ENCODE measurements around the gene STPG4. TPM values are rescaled to one million over a fixed set of nuclear protein-coding genes. Genes with fewer than 3 reads are reported as not detected.
"Not testable (repeated sequence)": the region's sequence is repeated elsewhere in the genome, so short reads cannot be mapped to it uniquely, and the experiment has no call there.

STPG4 gene
- total RNA-seq, 8 experiments from 2014 or later = 0.22 to 1.5 (median 0.50) TPM; not detected in 1

GRCh38 chr2:47186351-47186750 lies 31.2 kb upstream of the STPG4 start:
- in situ Hi-C loops (cut with MboI; ENCODE audit: low pct_unique_long_range_greater_than_20kb in 2 of 9, low sequenced_read_pairs in 9 of 9, unreplicated experiment in 9 of 9) = no loop called here
- 33 to 90% (median 77%) methylated on average over 1 to 2 of the region's 2 CpGs; no CpG with 5 or more reads in 3 of the 10 experiments for WGBS, 10 experiments
- Histone ChIP-seq H3K4me1 (replicated peaks in 1 of 2) (peaks cover 26 to 42% of the 10 kb centered on the region in 2 donors), H3K4me3 (no peak overlapping the region), H3K27ac (no peak overlapping the region)
- ATAC-seq (replicated peaks in 6 of 8) = no peak

DNA sequence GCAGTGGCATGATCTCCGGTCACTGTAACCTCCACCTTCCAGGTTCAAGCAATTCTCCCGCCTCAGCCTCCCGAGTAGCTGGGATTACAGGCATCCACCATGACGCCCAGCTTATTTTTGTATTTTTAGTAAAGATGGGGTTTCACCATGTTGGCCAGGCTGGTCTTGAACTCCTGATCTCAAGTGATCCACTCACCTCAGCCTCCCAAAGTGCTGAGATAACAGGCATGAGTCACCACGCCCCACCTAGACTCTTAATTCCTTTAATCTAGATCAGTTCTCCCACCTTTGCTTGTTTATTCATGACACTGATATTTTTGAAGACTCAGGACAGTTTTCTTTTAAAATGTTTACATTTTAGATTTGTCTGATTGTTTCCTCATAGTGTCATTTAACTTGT lies 30.0 kb upstream of the STPG4 start:
- H3K4me1 ChIP-seq (replicated peaks in 1 of 2) = peaks cover 17 to 29% of the 10 kb centered on the region in 2 donors
- WGBS, 10 experiments = 25 to 100% (median 91%) methylated on average over 2 to 5 of the region's 5 CpGs; no CpG with 5 or more reads in 5 of the 10 experiments
- H3K4me3 ChIP-seq; in situ Hi-C loops (cut with MboI; ENCODE audit: low pct_unique_long_range_greater_than_20kb in 2 of 9, low sequenced_read_pairs in 9 of 9, unreplicated experiment in 9 of 9); H3K27ac ChIP-seq; ATAC-seq (replicated peaks in 6 of 8): not testable (repeated sequence)

DNA sequence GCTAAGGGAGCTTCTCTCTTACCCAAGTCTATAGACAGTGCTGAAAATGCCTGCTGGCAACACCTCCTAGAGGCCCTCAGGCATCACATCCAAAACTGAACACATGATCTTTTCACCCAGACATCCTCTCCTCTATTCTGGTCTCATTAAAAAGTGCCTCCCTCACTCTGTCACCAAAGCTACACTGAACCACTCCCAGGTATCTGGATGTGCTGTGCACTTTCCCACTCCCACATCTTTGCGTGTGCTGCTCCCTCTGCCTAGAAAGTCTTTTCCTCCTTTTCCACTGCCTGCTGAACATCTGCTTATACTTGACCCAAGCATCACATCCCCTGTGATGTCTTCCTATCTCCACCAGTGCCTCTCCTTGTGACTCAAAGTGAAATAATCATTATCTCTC lies 26.1 kb upstream of the STPG4 start:
- H3K4me3 ChIP-seq = no peak overlapping the region
- in situ Hi-C loops (cut with MboI; ENCODE audit: low pct_unique_long_range_greater_than_20kb in 2 of 9, low sequenced_read_pairs in 9 of 9, unreplicated experiment in 9 of 9) = no loop called here
- no peak for ATAC-seq (replicated peaks in 6 of 8)
- 83 to 100% (median 100%) methylated on average over 1 of the region's 1 CpG; no CpG with 5 or more reads in 6 of the 10 experiments for WGBS, 10 experiments
- peaks cover 27 to 29% of the 10 kb centered on the region in 2 donors for H3K4me1 ChIP-seq (replicated peaks in 1 of 2)
- no peak overlapping the region for H3K27ac ChIP-seq

- Histone ChIP-seq H3K27ac (no peak overlapping the region), H3K4me3 (no peak overlapping the region), H3K4me1 (replicated peaks in 1 of 2) (peaks cover 26 to 28% of the 10 kb centered on the region in 2 donors)
- 20 to 100% (median 70%) methylated on average over 1 of the region's 1 CpG; no CpG with 5 or more reads in 4 of the 10 experiments for WGBS, 10 experiments
- in situ Hi-C loops (cut with MboI; ENCODE audit: low pct_unique_long_range_greater_than_20kb in 2 of 9, low sequenced_read_pairs in 9 of 9, unreplicated experiment in 9 of 9) = no loop called here
- ATAC-seq (replicated peaks in 6 of 8) = no peak
Observed at GRCh38 chr2:47180531-47180930, 25.4 kb upstream of the STPG4 start.

GRCh38 chr2:47179388-47179787 lies 24.3 kb upstream of the STPG4 start:
- no peak for ATAC-seq (replicated peaks in 6 of 8)
- no peak overlapping the region for H3K27ac ChIP-seq
- WGBS, 10 experiments = 94 to 100% (median 100%) methylated on average over 1 to 6 of the region's 6 CpGs; no CpG with 5 or more reads in 5 of the 10 experiments
- H3K4me1 ChIP-seq (replicated peaks in 1 of 2) = peaks cover 26% of the 10 kb centered on the region in 2 donors
- in situ Hi-C loops (cut with MboI; ENCODE audit: low pct_unique_long_range_greater_than_20kb in 2 of 9, low sequenced_read_pairs in 9 of 9, unreplicated experiment in 9 of 9) = no loop called here
- no peak overlapping the region for H3K4me3 ChIP-seq

DNA sequence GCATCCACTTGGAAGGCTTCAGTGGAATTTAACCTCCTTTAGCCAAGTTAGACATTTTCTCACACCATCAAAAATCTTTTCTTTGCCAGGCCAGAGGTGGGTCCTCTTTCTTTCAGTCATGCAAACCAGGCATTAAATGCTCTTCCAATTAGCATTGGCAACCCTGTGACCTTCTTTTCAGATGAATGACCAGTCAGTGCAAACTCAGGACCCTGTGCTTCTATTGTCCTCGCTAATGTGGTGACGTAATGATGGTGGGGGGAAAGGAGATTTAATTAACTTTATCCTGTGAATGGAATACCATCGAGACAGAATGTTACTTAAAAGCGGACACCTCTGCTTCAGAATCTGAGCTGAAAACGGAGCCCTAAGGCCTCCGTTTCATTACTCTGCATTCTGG lies 23.2 kb upstream of the STPG4 start:
- Histone ChIP-seq H3K27ac (peak overlapping the region; percentile 44 to 55), H3K4me1 (replicated peaks in 1 of 2) (peaks cover 31% of the 10 kb centered on the region in 2 donors), H3K4me3 (no peak overlapping the region)
- WGBS, 10 experiments = 0 to 100% (median 34%) methylated on average over 1 to 6 of the region's 6 CpGs; no CpG with 5 or more reads in 2 of the 10 experiments
- in situ Hi-C loops (cut with MboI; ENCODE audit: low pct_unique_long_range_greater_than_20kb in 2 of 9, low sequenced_read_pairs in 9 of 9, unreplicated experiment in 9 of 9) = no loop called here
- no peak for ATAC-seq (replicated peaks in 6 of 8)

GRCh38 chr2:47177043-47177565 lies 22.0 kb upstream of the STPG4 start:
- Histone ChIP-seq H3K4me1 (replicated peaks in 1 of 2) (peaks cover 40 to 41% of the 10 kb centered on the region in 2 donors), H3K27ac (peak overlapping the region; percentile 99 to 100), H3K4me3 (peak overlapping the region; percentile 75 to 93 (median 82))
- ATAC-seq (replicated peaks in 6 of 8) = peak in 3 of 8 experiments; percentile 1 to 5 (median 2)
- 7 to 59% (median 31%) methylated on average over 1 to 13 of the region's 16 CpGs for WGBS, 10 experiments
- in situ Hi-C loops (cut with MboI; ENCODE audit: low pct_unique_long_range_greater_than_20kb in 2 of 9, low sequenced_read_pairs in 9 of 9, unreplicated experiment in 9 of 9) = no loop called here

DNA sequence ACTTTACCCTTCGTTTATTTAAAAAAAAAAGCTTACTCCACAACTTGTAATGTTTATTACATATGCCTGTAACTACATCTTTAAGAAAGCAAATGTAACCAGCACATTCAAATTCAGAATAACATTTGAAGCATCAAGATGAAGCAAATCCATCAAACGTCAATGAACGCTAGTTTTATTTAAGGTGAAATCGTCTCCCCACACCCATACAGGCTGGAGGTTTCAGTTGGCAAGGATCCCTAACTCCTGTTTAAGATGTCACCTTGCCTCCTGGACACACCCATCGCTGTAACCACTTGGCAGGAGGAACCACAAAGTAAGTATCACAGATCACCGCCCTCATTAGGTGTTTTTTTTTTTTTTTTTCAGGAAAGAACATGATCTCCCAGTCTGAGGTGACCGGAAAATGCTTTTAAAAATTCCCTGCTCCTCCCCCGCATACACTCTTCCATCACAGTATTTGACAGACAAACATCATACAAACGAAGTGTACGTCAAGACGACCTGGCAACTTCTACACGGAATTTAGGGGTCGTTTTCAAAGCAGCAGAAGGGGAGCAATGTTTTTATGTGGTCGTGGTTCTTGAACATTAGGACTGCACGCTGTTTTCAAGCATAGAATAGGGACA lies 19.7 kb upstream of the STPG4 start:
- ATAC-seq (replicated peaks in 6 of 8) = no peak
- 0 to 7% (median 0%) methylated on average over 2 to 12 of the region's 15 CpGs for WGBS, 10 experiments
- Histone ChIP-seq H3K4me3 (peak overlapping the region; percentile 75 to 93 (median 82)), H3K4me1 (replicated peaks in 1 of 2) (peaks cover 55 to 64% of the 10 kb centered on the region in 2 donors), H3K27ac (peak overlapping the region; percentile 99 to 100)
- in situ Hi-C loops (cut with MboI; ENCODE audit: low pct_unique_long_range_greater_than_20kb in 2 of 9, low sequenced_read_pairs in 9 of 9, unreplicated experiment in 9 of 9) = no loop called here

DNA sequence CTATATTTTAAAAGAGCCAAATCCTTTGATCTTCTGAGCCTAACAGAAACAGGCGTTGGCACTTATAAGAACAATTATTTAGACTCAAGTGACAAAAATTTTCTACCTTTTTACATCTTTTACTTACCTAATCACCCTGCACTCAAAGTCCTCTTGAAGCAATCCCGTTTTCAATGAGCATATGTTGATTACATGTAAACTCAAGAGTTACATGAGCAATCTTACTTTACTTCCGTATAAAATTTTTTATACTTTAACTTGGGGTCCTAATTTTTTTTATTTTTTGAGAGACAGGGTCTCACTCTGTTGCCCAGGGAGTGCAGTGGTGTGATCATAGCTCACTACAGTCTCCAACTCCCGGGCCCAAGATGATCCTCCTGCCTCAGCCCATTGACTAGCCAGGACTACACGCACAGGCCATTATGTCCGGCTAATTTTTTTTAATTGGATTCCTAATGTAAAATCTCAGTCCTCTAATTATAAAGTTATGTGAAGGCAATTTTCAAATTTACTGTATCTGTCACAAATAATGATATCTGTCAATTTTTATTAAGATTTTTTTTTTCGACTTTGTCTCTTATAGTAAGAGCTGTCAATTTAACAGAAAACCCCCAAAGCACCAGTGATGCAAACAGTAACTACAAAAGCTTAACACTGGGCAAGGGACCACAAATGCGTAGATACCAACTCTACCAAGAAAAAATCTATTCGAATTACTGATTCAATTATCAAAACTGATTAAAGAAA lies 19.1 kb upstream of the STPG4 start:
- Histone ChIP-seq H3K4me3 (peak overlapping the region; percentile 75 to 93 (median 82)), H3K27ac (no peak overlapping the region), H3K4me1 (replicated peaks in 1 of 2) (peaks cover 53 to 67% of the 10 kb centered on the region in 2 donors)
- ATAC-seq (replicated peaks in 6 of 8) = no peak
- 0 to 24% (median 6%) methylated on average over 2 to 9 of the region's 9 CpGs for WGBS, 10 experiments
- in situ Hi-C loops (cut with MboI; ENCODE audit: low pct_unique_long_range_greater_than_20kb in 2 of 9, low sequenced_read_pairs in 9 of 9, unreplicated experiment in 9 of 9) = no loop called here

DNA sequence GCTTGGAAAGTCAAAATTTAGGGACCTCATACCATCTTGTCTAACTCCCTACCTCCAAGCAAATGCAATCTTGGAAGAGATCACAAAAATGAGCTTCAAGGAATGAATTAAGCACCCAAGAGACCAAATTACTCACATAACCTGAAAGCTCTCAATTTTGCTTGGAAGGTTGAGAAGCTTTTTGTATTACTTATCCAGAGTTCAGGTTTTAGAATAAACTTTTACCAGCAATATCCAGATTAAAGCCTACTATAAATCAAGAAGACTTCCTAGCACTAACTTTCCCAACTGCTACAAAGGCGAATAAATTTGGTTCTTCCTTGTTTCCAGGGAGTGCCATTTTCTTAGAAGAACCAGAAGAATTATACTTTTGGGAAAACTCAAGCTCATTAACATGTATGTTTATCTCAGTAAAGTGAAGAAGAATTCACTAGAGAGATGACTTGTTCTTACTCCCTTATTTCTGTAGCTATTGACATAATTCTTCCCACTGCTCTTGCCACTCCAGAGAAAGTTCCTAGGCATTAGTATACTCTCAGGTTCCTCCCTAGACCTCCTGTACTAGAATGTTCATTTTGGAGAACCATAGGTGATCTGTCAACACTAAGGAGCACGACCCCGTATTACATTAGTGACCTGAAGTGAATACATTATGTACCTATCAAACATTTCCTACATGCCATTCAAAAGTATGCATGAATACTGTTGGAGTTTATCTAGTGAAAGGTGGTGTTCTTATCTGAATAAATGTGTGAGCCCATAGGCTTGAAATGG lies 18.0 kb upstream of the STPG4 start:
- 29 to 80% (median 59%) methylated on average over 1 to 3 of the region's 3 CpGs; no CpG with 5 or more reads in 2 of the 10 experiments for WGBS, 10 experiments
- in situ Hi-C loops (cut with MboI; ENCODE audit: low pct_unique_long_range_greater_than_20kb in 2 of 9, low sequenced_read_pairs in 9 of 9, unreplicated experiment in 9 of 9) = no loop called here

GRCh38 chr2:47172156-47172921 lies 17.2 kb upstream of the STPG4 start:
- Histone ChIP-seq H3K4me1 (replicated peaks in 1 of 2) (peaks cover 38 to 51% of the 10 kb centered on the region in 2 donors), H3K4me3 (peak overlapping the region in 4 of 5 donors; percentile 1 to 82 (median 38)), H3K27ac (no peak overlapping the region)
- no peak for ATAC-seq (replicated peaks in 6 of 8)
- WGBS, 10 experiments = 25 to 76% (median 62%) methylated on average over 2 to 8 of the region's 9 CpGs; no CpG with 5 or more reads in 2 of the 10 experiments
- in situ Hi-C loops (cut with MboI; ENCODE audit: low pct_unique_long_range_greater_than_20kb in 2 of 9, low sequenced_read_pairs in 9 of 9, unreplicated experiment in 9 of 9) = no loop called here

More for the DNA sequence above, 18.0 kb upstream of the STPG4 start:
- Histone ChIP-seq H3K27ac (no peak overlapping the region), H3K4me1 (replicated peaks in 1 of 2) (peaks cover 46 to 59% of the 10 kb centered on the region in 2 donors), H3K4me3 (peak overlapping the region; percentile 75 to 93 (median 82))
- no peak for ATAC-seq (replicated peaks in 6 of 8)

GRCh38 chr2:47169784-47170183 lies 14.7 kb upstream of the STPG4 start:
- WGBS, 10 experiments = 12 to 100% (median 86%) methylated on average over 1 to 2 of the region's 2 CpGs; no CpG with 5 or more reads in 1 of the 10 experiments
- Histone ChIP-seq H3K27ac (no peak overlapping the region), H3K4me1 (replicated peaks in 1 of 2) (peaks cover 42 to 54% of the 10 kb centered on the region in 2 donors), H3K4me3 (no peak overlapping the region)
- ATAC-seq (replicated peaks in 6 of 8) = no peak
- in situ Hi-C loops (cut with MboI; ENCODE audit: low pct_unique_long_range_greater_than_20kb in 2 of 9, low sequenced_read_pairs in 9 of 9, unreplicated experiment in 9 of 9) = no loop called here

All from motor neuron (in vitro differentiated cells).